ENCODE results near the gene ZNF462.

ZNF462 gene

GRCh38 chr9:106828070-106828469 is 34.9 kb upstream of the ZNF462 start:
- Histone ChIP-seq H3K27me3 (ENCODE audit: insufficient read depth, poor library complexity, severe bottlenecking) (no peaks in the 10 kb centered on the region), H3K4me1 (ENCODE audit: insufficient read depth, poor library complexity, severe bottlenecking) (no peaks in the 10 kb centered on the region), H3K36me3 (ENCODE audit: low read depth) (no peaks in the 10 kb centered on the region), H3K4me3 (ENCODE audit: severe bottlenecking) (no peak overlapping the region), H3K9me3 (ENCODE audit: severe bottlenecking) (no peaks in the 10 kb centered on the region), H3K27ac (ENCODE audit: poor library complexity, severe bottlenecking) (no peak overlapping the region)
- no peak for TF ChIP-seq CTCF (IDR thresholded peaks at IDR 0.05; ENCODE audit: poor library complexity, severe bottlenecking)
- no peak for DNase-seq (ENCODE audit: low spot score)
- ATAC-seq (ENCODE audit: low read depth): no peak

- TF ChIP-seq CTCF (IDR thresholded peaks at IDR 0.05; ENCODE audit: poor library complexity, severe bottlenecking): no peak
- Histone ChIP-seq H3K27me3 (ENCODE audit: insufficient read depth, poor library complexity, severe bottlenecking) (no peaks in the 10 kb centered on the region), H3K36me3 (ENCODE audit: low read depth) (no peaks in the 10 kb centered on the region), H3K27ac (ENCODE audit: poor library complexity, severe bottlenecking) (no peak overlapping the region), H3K4me3 (ENCODE audit: severe bottlenecking) (no peak overlapping the region), H3K4me1 (ENCODE audit: insufficient read depth, poor library complexity, severe bottlenecking) (no peaks in the 10 kb centered on the region), H3K9me3 (ENCODE audit: severe bottlenecking) (no peaks in the 10 kb centered on the region)
- ATAC-seq (ENCODE audit: low read depth): no peak
- no peak for DNase-seq (ENCODE audit: low spot score)
Measured at GRCh38 chr9:106828965-106829364, 34.0 kb upstream of the ZNF462 start.

- Histone ChIP-seq H3K27me3 (ENCODE audit: insufficient read depth, poor library complexity, severe bottlenecking) (no peaks in the 10 kb centered on the region), H3K36me3 (ENCODE audit: low read depth) (no peaks in the 10 kb centered on the region), H3K4me1 (ENCODE audit: insufficient read depth, poor library complexity, severe bottlenecking) (no peaks in the 10 kb centered on the region), H3K27ac (ENCODE audit: poor library complexity, severe bottlenecking) (no peak overlapping the region), H3K4me3 (ENCODE audit: severe bottlenecking) (no peak overlapping the region), H3K9me3 (ENCODE audit: severe bottlenecking) (no peaks in the 10 kb centered on the region)
- DNase-seq (ENCODE audit: low spot score) (no peak), ATAC-seq (ENCODE audit: low read depth) (no peak)
- TF ChIP-seq CTCF (IDR thresholded peaks at IDR 0.05; ENCODE audit: poor library complexity, severe bottlenecking): no peak
Measured at GRCh38 chr9:106829666-106830408, 33.1 kb upstream of the ZNF462 start.

- DNase-seq (ENCODE audit: low spot score) (no peak), ATAC-seq (ENCODE audit: low read depth) (no peak)
- TF ChIP-seq CTCF (IDR thresholded peaks at IDR 0.05; ENCODE audit: poor library complexity, severe bottlenecking): no peak
- H3K9me3 ChIP-seq (ENCODE audit: severe bottlenecking): no peaks in the 10 kb centered on the region
- H3K4me3 ChIP-seq (ENCODE audit: severe bottlenecking): no peak overlapping the region
- no peaks in the 10 kb centered on the region for H3K4me1 ChIP-seq (ENCODE audit: insufficient read depth, poor library complexity, severe bottlenecking)
- H3K27me3 ChIP-seq (ENCODE audit: insufficient read depth, poor library complexity, severe bottlenecking): no peaks in the 10 kb centered on the region
- no peaks in the 10 kb centered on the region for H3K36me3 ChIP-seq (ENCODE audit: low read depth)
- H3K27ac ChIP-seq (ENCODE audit: poor library complexity, severe bottlenecking): no peak overlapping the region
Measured at GRCh38 chr9:106830527-106831150, 32.3 kb upstream of the ZNF462 start.

GRCh38 chr9:106834888-106835287 is 28.1 kb upstream of the ZNF462 start:
- Histone ChIP-seq H3K9me3 (ENCODE audit: severe bottlenecking) (no peaks in the 10 kb centered on the region), H3K4me3 (ENCODE audit: severe bottlenecking) (no peak overlapping the region), H3K4me1 (ENCODE audit: insufficient read depth, poor library complexity, severe bottlenecking) (no peaks in the 10 kb centered on the region), H3K27ac (ENCODE audit: poor library complexity, severe bottlenecking) (no peak overlapping the region), H3K36me3 (ENCODE audit: low read depth) (no peaks in the 10 kb centered on the region), H3K27me3 (ENCODE audit: insufficient read depth, poor library complexity, severe bottlenecking) (no peaks in the 10 kb centered on the region)
- DNase-seq (ENCODE audit: low spot score) (no peak), ATAC-seq (ENCODE audit: low read depth) (no peak)
- TF ChIP-seq CTCF (IDR thresholded peaks at IDR 0.05; ENCODE audit: poor library complexity, severe bottlenecking): no peak
